Uterus (tissue), 4 donors: Measurements from ENCODE around the gene CUL3. TPM values are rescaled to one million over a fixed set of nuclear protein-coding genes. Genes with fewer than 3 reads are reported as not detected.

Source experiments
- DNase-seq, 2 donors: peaks; one replicate each; pipeline ENCODE4 v3.0.0-alpha.2; 2019 to 2020
- H3K27ac ChIP-seq, 2 donors: fragments of 200-600 bp; sonication (generic); 1 replicate in 1 of 2; 2 replicates in 1 of 2; pipeline ENCODE4 v1.5.1; 2016 to 2018
- H3K27me3 ChIP-seq, 2 donors: fragments of 200-600 bp; sonication (generic); one replicate each; pipeline ENCODE4 v1.5.1; 2018 to 2019; ENCODE audit warnings: control low read depth in 1 of 2
- H3K36me3 ChIP-seq, 2 donors: fragments of 200-600 bp; sonication (generic); one replicate each; pipeline ENCODE4 v1.5.1; 2019; ENCODE audit warnings: control low read depth in 1 of 2
- H3K4me1 ChIP-seq, 2 donors: fragments of 200-600 bp; sonication (generic); one replicate each; pipeline ENCODE4 v1.5.1; 2018 to 2019; ENCODE audit warnings: control low read depth in 1 of 2
- H3K4me3 ChIP-seq, 2 donors: fragments of 200-600 bp; sonication (generic); 1 replicate in 1 of 2; 2 replicates in 1 of 2; pipeline ENCODE4 v1.5.1; 2018 to 2019; ENCODE audit warnings: mild to moderate bottlenecking in 1 of 2
- H3K9me3 ChIP-seq, 2 donors: fragments of 200-600 bp; sonication (generic); one replicate each; pipeline ENCODE4 v1.5.1; 2019; ENCODE audit warnings: control low read depth in 1 of 2
- CTCF ChIP-seq, 4 experiments: fragments of 200-600 bp in 2 of 4; fragments of 450-650 bp in 2 of 4; sonication (generic) in 2 of 4; IDR thresholded peaks; one replicate each; pipeline ENCODE4 v1.5.1; 2016 to 2019; ENCODE audit warnings: antibody characterized with exemption in 4 of 4, mild to moderate bottlenecking in 2 of 4, moderate library complexity in 1 of 4
- POLR2A ChIP-seq, 2 donors: fragments of 450-650 bp; IDR thresholded peaks; one replicate each; pipeline ENCODE4 v1.6.1; 2016; ENCODE audit warnings: antibody characterized with exemption in 2 of 2, mild to moderate bottlenecking in 1 of 2, moderate library complexity in 1 of 2
- intact Hi-C: fragments of 100-400 bp; cut with DNase I; formaldehyde crosslinking; loops from one replicate; pipeline ENCODE4 v1.15.1; 2023; ENCODE audit warnings: low total_unique reads
- total RNA-seq, 4 donors: library from RNA; depleted of rRNA in 3 of 4; stranded (reverse); fragments of >200 nt in 3 of 4; gene quantifications; one replicate each; pipeline versions ENCODE4 v1.1.0 to v1.2.4, GENCODE V29; 2014 to 2023
- donor health status: DM: yes; HTN: yes; CAD: no.

CUL3 gene
- total RNA-seq, 4 donors from 2014 or later = 37.4 to 126 (median 97.5) TPM

DNA sequence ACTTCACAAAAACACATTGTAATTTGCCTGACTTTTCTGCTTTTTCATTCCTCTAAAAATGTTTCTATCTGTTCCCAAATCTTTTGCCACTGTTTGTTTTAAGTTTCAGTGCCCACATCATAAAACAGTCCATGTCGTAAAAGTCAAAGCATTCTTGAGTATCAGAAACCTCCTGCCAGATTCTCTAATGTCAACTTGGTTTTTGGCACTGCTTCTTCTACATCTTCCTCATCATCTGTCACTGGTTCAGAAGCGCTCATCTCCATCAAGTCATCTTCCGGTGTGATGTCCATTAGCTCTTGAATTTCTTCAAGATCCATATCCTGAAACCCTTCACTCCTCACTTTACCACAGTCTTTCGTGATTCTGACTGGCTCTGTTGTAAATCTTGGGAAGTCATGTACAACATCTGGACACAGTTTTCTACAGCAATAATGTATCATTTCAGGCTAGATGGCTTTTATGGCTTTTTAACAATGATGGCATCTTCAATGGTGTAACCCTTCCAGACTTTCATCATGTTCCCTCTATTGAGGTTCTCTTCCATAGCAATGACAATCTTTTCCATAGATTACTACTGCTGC lies 19.6 kb downstream of the CUL3 start:
- no peaks in the 10 kb centered on the region for H3K4me1 ChIP-seq

DNA sequence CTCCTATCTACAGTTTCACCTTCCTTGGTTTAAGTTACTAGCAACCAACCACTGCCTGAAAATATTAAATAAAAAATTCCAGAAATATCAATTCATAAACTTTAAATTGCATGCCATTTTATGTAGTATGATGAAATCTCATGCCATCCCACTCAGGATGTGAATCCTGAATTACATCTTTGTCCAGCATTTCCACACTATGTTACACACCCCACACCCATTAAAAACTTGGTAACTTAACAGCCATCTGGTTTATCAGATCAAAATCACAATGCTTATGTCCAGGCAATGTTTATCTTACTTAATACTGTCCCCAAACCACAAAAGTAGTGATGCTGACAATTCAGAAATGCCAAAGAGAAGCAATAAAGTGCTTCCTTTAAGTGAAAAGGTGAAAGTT lies 21.6 kb downstream of the CUL3 start:
- Histone ChIP-seq H3K36me3 (no peaks in the 10 kb centered on the region), H3K4me1 (no peaks in the 10 kb centered on the region), H3K27me3 (no peaks in the 10 kb centered on the region), H3K9me3 (peaks cover 0 to 3% of the 10 kb centered on the region in 2 donors), H3K4me3 (no peak overlapping the region), H3K27ac (no peak overlapping the region)
- DNase-seq = no peak
- TF ChIP-seq POLR2A (IDR thresholded peaks at IDR 0.05) (no peak), CTCF (IDR thresholded peaks at IDR 0.05) (no peak)
- intact Hi-C loops = no loop called here

More for the DNA sequence above, 19.6 kb downstream of the CUL3 start:
- no peaks in the 10 kb centered on the region for H3K36me3 ChIP-seq
- DNase-seq = no peak
- no peaks in the 10 kb centered on the region for H3K27me3 ChIP-seq
- no peak overlapping the region for H3K27ac ChIP-seq
- peaks cover 0 to 3% of the 10 kb centered on the region in 2 donors for H3K9me3 ChIP-seq
- TF ChIP-seq POLR2A (IDR thresholded peaks at IDR 0.05) (no peak), CTCF (IDR thresholded peaks at IDR 0.05) (no peak)
- intact Hi-C loops = no loop called here
- no peak overlapping the region for H3K4me3 ChIP-seq

DNA sequence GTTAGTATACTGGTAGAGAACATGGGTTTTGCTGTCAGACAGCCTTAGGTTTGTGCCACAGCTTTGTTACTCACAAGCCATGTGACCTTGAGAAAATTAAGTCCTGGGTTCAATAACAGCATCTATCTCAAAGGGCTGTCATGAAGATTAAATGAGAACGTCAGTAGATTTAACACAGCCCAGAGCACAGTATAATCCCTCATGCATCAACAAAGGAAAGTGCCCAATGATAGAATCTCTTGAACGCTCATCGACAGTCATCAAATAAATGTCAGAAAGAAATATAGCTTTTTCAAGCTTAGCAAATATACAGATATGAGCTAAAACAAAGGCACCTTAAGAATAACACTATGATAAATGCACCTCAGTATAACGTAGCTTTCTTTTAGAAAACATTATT lies 22.3 kb downstream of the CUL3 start:
- no peak for DNase-seq
- H3K4me3 ChIP-seq = no peak overlapping the region
- intact Hi-C loops = no loop called here
- H3K27ac ChIP-seq = no peak overlapping the region
- peaks cover 0 to 3% of the 10 kb centered on the region in 2 donors for H3K9me3 ChIP-seq
- H3K27me3 ChIP-seq = no peaks in the 10 kb centered on the region
- no peaks in the 10 kb centered on the region for H3K4me1 ChIP-seq
- no peaks in the 10 kb centered on the region for H3K36me3 ChIP-seq
- TF ChIP-seq POLR2A (IDR thresholded peaks at IDR 0.05) (no peak), CTCF (IDR thresholded peaks at IDR 0.05) (no peak)

GRCh38 chr2:224561234-224562005 lies 23.7 kb downstream of the CUL3 start:
- Histone ChIP-seq H3K4me1 (no peaks in the 10 kb centered on the region), H3K9me3 (no peaks in the 10 kb centered on the region), H3K27ac (no peak overlapping the region), H3K4me3 (no peak overlapping the region), H3K36me3 (no peaks in the 10 kb centered on the region), H3K27me3 (no peaks in the 10 kb centered on the region)
- no peak for TF ChIP-seq POLR2A (IDR thresholded peaks at IDR 0.05)
- TF ChIP-seq CTCF (IDR thresholded peaks at IDR 0.05) = no peak
- no peak for DNase-seq
- intact Hi-C loops = no loop called here

GRCh38 chr2:224560549-224560948 lies 24.6 kb downstream of the CUL3 start:
- H3K27me3 ChIP-seq = no peaks in the 10 kb centered on the region
- no peaks in the 10 kb centered on the region for H3K9me3 ChIP-seq
- TF ChIP-seq CTCF (IDR thresholded peaks at IDR 0.05) (no peak), POLR2A (IDR thresholded peaks at IDR 0.05) (no peak)
- H3K27ac ChIP-seq = no peak overlapping the region
- no peak for DNase-seq
- H3K36me3 ChIP-seq = no peaks in the 10 kb centered on the region
- intact Hi-C loops = no loop called here
- H3K4me3 ChIP-seq = no peak overlapping the region
- H3K4me1 ChIP-seq = no peaks in the 10 kb centered on the region
